Endothelial cell of umbilical vein (primary cell): ENCODE results near the gene DSCAML1. TPM values are rescaled to one million over a fixed set of nuclear protein-coding genes. Genes with fewer than 3 reads are reported as not detected.

Experiments used
- BruUV-seq: library from RNA; stranded (reverse); fragments of 400-500 nt; replicated peaks from 2 replicates; lab custom pipeline; 2021; lab: Mats Ljungman, UMichigan
- CTCF ChIA-PET: fragments of 300-600, 350-600 bp; sonication (Branson Sonifier 250); formaldehyde crosslinking; loops from one replicate; lab custom pipeline; 2021; ENCODE audit warnings: antibody characterized with exemption, inconsistent platforms; lab: Charles Lee
- POLR2A ChIA-PET: fragments of 300-600, 350-600 bp; sonication (Branson Sonifier 250); formaldehyde crosslinking; loops from one replicate; lab custom pipeline; 2021; ENCODE audit warnings: antibody characterized with exemption, inconsistent platforms; lab: Charles Lee
- DNase-seq: peaks from one replicate; pipeline ENCODE4 v3.0.0-alpha.2; 2011; ENCODE audit warnings: low read depth, low spot score
- FAIRE-seq: peaks from 2 replicates; lab custom pipeline; 2011; peaks lifted over from hg19 to GRCh38; lab: Jason Lieb, UNC
- H2AFZ ChIP-seq: 2 replicates; pipeline ENCODE4 v1.6.0; 2012; ENCODE audit warnings: low read depth, low read length, control low read depth, inconsistent platforms
- H3K27ac ChIP-seq: 2 replicates; pipeline ENCODE4 v1.5.1; 2011; ENCODE audit warnings: low read depth, mild to moderate bottlenecking, control low read depth, low read length, moderate library complexity; ENCODE audit not compliant: insufficient read depth
- H3K27me3 ChIP-seq, 2 experiments: 2 replicates each; pipeline versions ENCODE4 v1.6.0 to v1.6.1; 2011; ENCODE audit warnings: low read length in 2 of 2, mixed read lengths in 1 of 2; ENCODE audit not compliant: control insufficient read depth in 2 of 2, insufficient read depth in 2 of 2
- H3K36me3 ChIP-seq, 2 experiments: 2 replicates in 1 of 2; 3 replicates in 1 of 2; pipeline ENCODE4 v1.5.1; 2011; ENCODE audit warnings: low read length in 2 of 2, mild to moderate bottlenecking in 1 of 2, moderate library complexity in 1 of 2; ENCODE audit not compliant: control insufficient read depth in 2 of 2, insufficient read depth in 2 of 2; ENCODE audit errors: extremely low read depth in 1 of 2
- H3K4me1 ChIP-seq: 3 replicates; pipeline ENCODE4 v1.5.1; 2011; ENCODE audit warnings: mild to moderate bottlenecking, low read length; ENCODE audit not compliant: control insufficient read depth, insufficient read depth; ENCODE audit errors: extremely low read depth
- H3K4me2 ChIP-seq: 2 replicates; pipeline ENCODE4 v1.6.1; 2011; ENCODE audit warnings: low read length, control low read depth, mixed read lengths; ENCODE audit not compliant: insufficient read depth
- H3K4me3 ChIP-seq, 3 experiments: fragments of 200-600 bp in 1 of 3; sonication (generic), shearing (Covaris generic) in 1 of 3; replicated peaks in 1 of 3; 2 replicates each; pipeline ENCODE4 v1.5.1; 2011 to 2016; ENCODE audit warnings: control low read depth in 3 of 3, low read length in 3 of 3, mild to moderate bottlenecking in 2 of 3, inconsistent platforms in 1 of 3, low read depth in 1 of 3, moderate library complexity in 1 of 3; ENCODE audit not compliant: insufficient read depth in 1 of 3
- H3K79me2 ChIP-seq: 2 replicates; pipeline ENCODE4 v1.6.0; 2012; ENCODE audit warnings: low read length, inconsistent platforms; ENCODE audit not compliant: control insufficient read depth, insufficient read depth
- H3K9ac ChIP-seq: replicated peaks from 2 replicates; pipeline ENCODE3; 2011; ENCODE audit warnings: low read length, control low read depth; ENCODE audit not compliant: insufficient read depth; ENCODE audit errors: extremely low read depth
- H3K9me1 ChIP-seq: replicated peaks from 3 replicates; pipeline ENCODE4 v1.6.0; 2011; ENCODE audit warnings: mild to moderate bottlenecking, low read length; ENCODE audit not compliant: control insufficient read depth, insufficient read depth; ENCODE audit errors: extremely low read depth
- H3K9me3 ChIP-seq: replicated peaks from 2 replicates; pipeline ENCODE4 v1.5.1; 2012; ENCODE audit warnings: low read length, inconsistent platforms; ENCODE audit not compliant: control insufficient read depth, insufficient read depth
- H4K20me1 ChIP-seq: replicated peaks from 2 replicates; pipeline ENCODE3; 2011; ENCODE audit warnings: mild to moderate bottlenecking, low read length; ENCODE audit not compliant: control insufficient read depth, insufficient read depth; ENCODE audit errors: extremely low read depth
- CTCF ChIP-seq, 2 donors: IDR thresholded peaks; 1 replicate in 1 of 2; 2 replicates in 1 of 2; pipeline ENCODE4 v1.5.1; 2011; ENCODE audit warnings: low read length in 2 of 2, mild to moderate bottlenecking in 2 of 2, moderate library complexity in 2 of 2, control low read depth in 1 of 2, inconsistent platforms in 1 of 2, low read depth in 1 of 2; ENCODE audit not compliant: insufficient read depth in 1 of 2; ENCODE audit errors: extremely low read depth in 1 of 2
- EZH2 ChIP-seq: IDR thresholded peaks from 2 replicates; pipeline ENCODE4 v1.6.1; 2012; ENCODE audit warnings: borderline replicate concordance, low read depth, mild to moderate bottlenecking, moderate library complexity, low read length, inconsistent platforms; ENCODE audit not compliant: severe bottlenecking
- FOS ChIP-seq: IDR thresholded peaks from 2 replicates; pipeline ENCODE4 v1.6.1; 2011; ENCODE audit warnings: mild to moderate bottlenecking, low read length, moderate library complexity, borderline replicate concordance; ENCODE audit not compliant: insufficient read depth
- GATA2 ChIP-seq: IDR thresholded peaks from 2 replicates; pipeline ENCODE4 v1.7.0; 2011; ENCODE audit warnings: low read depth, mild to moderate bottlenecking, moderate library complexity, mixed read lengths, low read length; ENCODE audit not compliant: insufficient read length, insufficient read depth
- JUN ChIP-seq: IDR thresholded peaks from 2 replicates; pipeline ENCODE4 v1.6.1; 2011; ENCODE audit warnings: borderline replicate concordance, low read depth; ENCODE audit not compliant: insufficient read length, insufficient read depth
- MYC ChIP-seq: IDR thresholded peaks from one replicate; pipeline ENCODE4 v1.6.1; 2011; ENCODE audit warnings: mild to moderate bottlenecking, low read depth, low read length
- POLR2A ChIP-seq: IDR thresholded peaks from 2 replicates; pipeline ENCODE4 v1.6.1; 2012; ENCODE audit warnings: low read depth, mild to moderate bottlenecking, control low read depth, low read length
- POLR2AphosphoS5 ChIP-seq: IDR thresholded peaks from 2 replicates; pipeline ENCODE4 v1.6.1; 2012; ENCODE audit warnings: low read depth, mild to moderate bottlenecking, control low read depth, low read length, moderate library complexity; ENCODE audit not compliant: insufficient read depth
- dilution Hi-C: fragments of 300-500 bp; cut with MboI; formaldehyde crosslinking; loops from one replicate; pipeline ENCODE4 v1.15.0; 2019; ENCODE audit warnings: low sequenced_read_pairs; ENCODE audit not compliant: extremely low pct_ligation_motif_present
- intact Hi-C: fragments of 100-400 bp; cut with micrococcal nuclease; formaldehyde crosslinking; loops from one replicate; pipeline ENCODE4 v1.10.0; 2022
- polyA plus RNA-seq, 4 experiments: library from polyadenylated mRNA; depleted of rRNA in 3 of 4; stranded (reverse) in 3 of 4; unstranded in 1 of 4; fragments of >200 nt; gene quantifications; 2 replicates each; pipeline versions ENCODE4 v1.2.1 to v1.2.3, GENCODE V29; 2011 to 2012; ENCODE audit warnings: missing spikeins in 1 of 4
- total RNA-seq: library from RNA; stranded (reverse); gene quantifications from 2 replicates; pipeline ENCODE4 v1.2.3, GENCODE V29; 2021
- TF ChIP-seq, protein P1 (sequence below): IDR thresholded peaks from 2 replicates; pipeline ENCODE4 v1.6.1; 2011; ENCODE audit not compliant: insufficient read depth, insufficient read length

The DSCAML1 gene
- total and polyA plus RNA-seq, 2 donors (not counting 3 experiments of a cell fraction or from before 2014, with no cell fraction given): not detected

- ChIA-PET CTCF (no interaction called here), POLR2A (no interaction called here)
- Histone ChIP-seq H3K9me3 (no peaks in the 10 kb centered on the region), H3K4me2 (no peak overlapping the region), H3K4me3 (no peak overlapping the region), H3K27me3 (no peaks in the 10 kb centered on the region), H3K9me1 (no peaks in the 10 kb centered on the region), H2AFZ (no peak overlapping the region), H4K20me1 (no peaks in the 10 kb centered on the region), H3K9ac (no peak overlapping the region), H3K4me1 (no peaks in the 10 kb centered on the region), H3K36me3 (no peaks in the 10 kb centered on the region), H3K27ac (no peak overlapping the region), H3K79me2 (no peaks in the 10 kb centered on the region)
- intact Hi-C loops: no loop called here
- no TSS peak for BruUV-seq
- no peak for FAIRE-seq
- dilution Hi-C loops: no loop called here
- DNase-seq: no peak
- TF ChIP-seq CTCF (IDR thresholded peaks at IDR 0.05; ENCODE audit: extremely low read depth in 1 of 2, insufficient read depth in 1 of 2, low read depth in 1 of 2, low read length in 2 of 2) (no peak), POLR2A (no peak), POLR2AphosphoS5 (no peak), MYC (no peak), JUN (no peak), FOS (no peak), EZH2 (no peak), GATA2 (no peak)
- TF ChIP-seq, protein P1, sequence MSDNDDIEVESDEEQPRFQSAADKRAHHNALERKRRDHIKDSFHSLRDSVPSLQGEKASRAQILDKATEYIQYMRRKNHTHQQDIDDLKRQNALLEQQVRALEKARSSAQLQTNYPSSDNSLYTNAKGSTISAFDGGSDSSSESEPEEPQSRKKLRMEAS: no peak
These were observed 153.3 kb downstream of the DSCAML1 start for GRCh38 chr11:117643606-117644300.
